Measurements from ENCODE around the gene DOCK4.

DNA sequence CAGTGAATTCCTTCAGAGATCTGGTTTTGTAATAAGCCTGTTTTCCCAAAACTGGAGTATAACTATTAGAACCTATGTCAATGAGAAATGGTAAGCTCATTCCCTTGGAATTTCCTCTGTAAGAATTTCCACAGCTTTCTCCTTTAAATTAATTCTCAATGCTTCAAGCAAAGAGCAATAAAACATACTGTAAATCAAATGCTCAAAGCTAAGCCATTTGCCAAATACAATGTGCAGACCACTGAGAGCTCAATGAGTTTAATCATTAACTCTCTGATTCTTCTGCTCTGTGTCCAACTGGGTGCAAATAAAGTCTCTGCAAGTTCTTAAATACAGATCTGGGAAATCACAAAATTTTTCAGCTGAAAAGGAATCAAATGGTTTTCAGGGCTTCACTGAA lies 416.3 kb downstream of the DOCK4 start:
- TF ChIP-seq, protein P1, sequence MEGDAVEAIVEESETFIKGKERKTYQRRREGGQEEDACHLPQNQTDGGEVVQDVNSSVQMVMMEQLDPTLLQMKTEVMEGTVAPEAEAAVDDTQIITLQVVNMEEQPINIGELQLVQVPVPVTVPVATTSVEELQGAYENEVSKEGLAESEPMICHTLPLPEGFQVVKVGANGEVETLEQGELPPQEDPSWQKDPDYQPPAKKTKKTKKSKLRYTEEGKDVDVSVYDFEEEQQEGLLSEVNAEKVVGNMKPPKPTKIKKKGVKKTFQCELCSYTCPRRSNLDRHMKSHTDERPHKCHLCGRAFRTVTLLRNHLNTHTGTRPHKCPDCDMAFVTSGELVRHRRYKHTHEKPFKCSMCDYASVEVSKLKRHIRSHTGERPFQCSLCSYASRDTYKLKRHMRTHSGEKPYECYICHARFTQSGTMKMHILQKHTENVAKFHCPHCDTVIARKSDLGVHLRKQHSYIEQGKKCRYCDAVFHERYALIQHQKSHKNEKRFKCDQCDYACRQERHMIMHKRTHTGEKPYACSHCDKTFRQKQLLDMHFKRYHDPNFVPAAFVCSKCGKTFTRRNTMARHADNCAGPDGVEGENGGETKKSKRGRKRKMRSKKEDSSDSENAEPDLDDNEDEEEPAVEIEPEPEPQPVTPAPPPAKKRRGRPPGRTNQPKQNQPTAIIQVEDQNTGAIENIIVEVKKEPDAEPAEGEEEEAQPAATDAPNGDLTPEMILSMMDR (IDR thresholded peaks at IDR 0.05), result no peak
- TF ChIP-seq POLR2A (IDR thresholded peaks at IDR 0.05), result no peak

Data from thyroid gland (tissue), 4 donors.